A549 (cell line): ENCODE results near the gene KNDC1. TPM values are rescaled to one million over a fixed set of nuclear protein-coding genes. Genes with fewer than 3 reads are reported as not detected.

Experiments used
- ATAC-seq, 2 experiments: fragments of 200-7000 bp in 1 of 2; fragments of >200 bp in 1 of 2; cut with Nextera tagmentation in 1 of 2; cut with Tn5 transposase in 1 of 2; 3 replicates each; pipeline versions ENCODE4 v1.8.0 to v1.9.1; 2018 to 2020; ENCODE audit warnings: mild to moderate bottlenecking in 1 of 2, moderate library complexity in 1 of 2
- CTCF ChIA-PET: fragments of 300-600 bp; sonication (Branson Sonifier 250); formaldehyde crosslinking; extraction: SDS; loops from one replicate; lab custom pipeline; 2021; ENCODE audit warnings: antibody characterized with exemption, inconsistent platforms; lab: Yijun Ruan, JAX
- POLR2A ChIA-PET: fragments of 350-600 bp; formaldehyde crosslinking; extraction: SDS; loops from one replicate; lab custom pipeline; 2021; ENCODE audit warnings: antibody characterized with exemption, inconsistent platforms; lab: Yijun Ruan, JAX
- DNase-seq, 2 experiments: peaks; one replicate each; pipeline versions ENCODE4 v3.0.0 to v3.0.0-alpha.2; 2011 to 2016; ENCODE audit warnings: low read depth in 1 of 2, low spot score in 1 of 2
- FAIRE-seq: peaks from 2 replicates; lab custom pipeline; 2011; peaks lifted over from hg19 to GRCh38; lab: Jason Lieb, UNC
- H3K27ac ChIP-seq, 2 experiments: fragments of >200 bp; sonication (Bioruptor Twin); formaldehyde crosslinking; 3 replicates each; pipeline ENCODE4 v1.5.1; 2016 to 2017
- H3K4me1 ChIP-seq: fragments of >200 bp; sonication (Bioruptor Twin); formaldehyde crosslinking; 3 replicates; pipeline ENCODE4 v1.6.1; 2016
- H3K4me2 ChIP-seq: fragments of >200 bp; sonication (Bioruptor Twin); formaldehyde crosslinking; 3 replicates; pipeline ENCODE4 v1.6.1; 2016
- H3K4me3 ChIP-seq: fragments of >200 bp; sonication (Bioruptor Twin); formaldehyde crosslinking; 3 replicates; pipeline ENCODE4 v1.5.1; 2016
- H3K9me3 ChIP-seq: fragments of >200 bp; sonication (Bioruptor Twin); formaldehyde crosslinking; 3 replicates; pipeline ENCODE4 v1.6.1; 2016
- CEBPB ChIP-seq, 2 experiments: fragments of >200 bp in 1 of 2; sonication (Bioruptor Twin) in 1 of 2; formaldehyde crosslinking in 1 of 2; IDR thresholded peaks; 2 replicates each; pipeline ENCODE4 v1.6.1; 2012 to 2016
- CHD4 ChIP-seq: fragments of 200-600 bp; sonication (generic); IDR thresholded peaks from 2 replicates; pipeline ENCODE4 v1.6.1; 2016; ENCODE audit warnings: antibody characterized with exemption, mild to moderate bottlenecking, borderline replicate concordance
- EP300 ChIP-seq, 2 experiments: fragments of >200 bp; sonication (Bioruptor Twin); formaldehyde crosslinking; IDR thresholded peaks; 2 replicates in 1 of 2; 3 replicates in 1 of 2; pipeline ENCODE4 v1.6.1; 2016 to 2017
- GATA3 ChIP-seq: IDR thresholded peaks from 2 replicates; pipeline ENCODE4 v1.6.1; 2012; ENCODE audit warnings: borderline replicate concordance
- HMGXB4 ChIP-seq: fragments of 250-450 bp; sonication (Bioruptor Pico); IDR thresholded peaks from 2 replicates; pipeline ENCODE4 v1.5.0; 2021; ENCODE audit warnings: mild to moderate bottlenecking, moderate library complexity, borderline replicate concordance
- HOXB13 ChIP-seq: fragments of 250-450 bp; sonication (Bioruptor Pico); IDR thresholded peaks from 2 replicates; pipeline ENCODE4 v1.5.0; 2020; ENCODE audit warnings: low read depth, mild to moderate bottlenecking, moderate library complexity
- HOXB5 ChIP-seq: fragments of 250-450 bp; sonication (Bioruptor Pico); IDR thresholded peaks from 2 replicates; pipeline ENCODE4 v1.5.0; 2020; ENCODE audit warnings: mild to moderate bottlenecking, moderate library complexity
- JUNB ChIP-seq: fragments of >200 bp; sonication (Bioruptor Twin); formaldehyde crosslinking; IDR thresholded peaks from 2 replicates; pipeline ENCODE4 v1.6.1; 2016
- KDM5A ChIP-seq: fragments of 200-600 bp; sonication (generic); IDR thresholded peaks from 2 replicates; pipeline ENCODE4 v1.6.1; 2016; ENCODE audit warnings: antibody characterized with exemption, mild to moderate bottlenecking
- MAX ChIP-seq: IDR thresholded peaks from 2 replicates; pipeline ENCODE4 v1.6.1; 2012
- MAZ ChIP-seq: fragments of 150-350 bp; IDR thresholded peaks from 2 replicates; pipeline ENCODE4 v1.6.1; 2014; ENCODE audit warnings: antibody characterized with exemption, low read depth, low read length, borderline replicate concordance
- POLR2A ChIP-seq: IDR thresholded peaks from 2 replicates; pipeline ENCODE4 v1.6.1; 2012; ENCODE audit warnings: mild to moderate bottlenecking, low read length
- RAD21 ChIP-seq, 2 experiments: fragments of >200 bp in 1 of 2; sonication (Bioruptor Twin) in 1 of 2; formaldehyde crosslinking in 1 of 2; IDR thresholded peaks in 1 of 2; conservative IDR thresholded peaks in 1 of 2; 2 replicates in 1 of 2; 3 replicates in 1 of 2; pipeline ENCODE4 v1.6.1; 2012 to 2018; ENCODE audit warnings: inconsistent platforms in 1 of 2
- RARB ChIP-seq: fragments of 250-450 bp; sonication (Bioruptor Pico); IDR thresholded peaks from 2 replicates; pipeline ENCODE4 v1.8.0; 2021; ENCODE audit warnings: mild to moderate bottlenecking, moderate library complexity
- RCOR1 ChIP-seq: fragments of 150-350 bp; IDR thresholded peaks from 2 replicates; pipeline ENCODE4 v1.6.1; 2014; ENCODE audit warnings: antibody characterized with exemption, low read length, low read depth
- SMC3 ChIP-seq: fragments of >200 bp; sonication (Bioruptor Twin); formaldehyde crosslinking; IDR thresholded peaks from 3 replicates; pipeline ENCODE4 v1.6.1; 2018; ENCODE audit warnings: inconsistent platforms
- SREBF2 ChIP-seq: fragments of 450-650 bp; IDR thresholded peaks from 2 replicates; pipeline ENCODE4 v1.6.1; 2014; ENCODE audit warnings: mild to moderate bottlenecking, moderate library complexity
- TP53 ChIP-seq: fragments of 250-450 bp; sonication (Bioruptor Pico); IDR thresholded peaks from 2 replicates; pipeline ENCODE4 v1.5.0; 2021; ENCODE audit warnings: mild to moderate bottlenecking, moderate library complexity
- ZSCAN20 ChIP-seq: fragments of 250-450 bp; sonication (Bioruptor Pico); IDR thresholded peaks from 2 replicates; pipeline ENCODE4 v1.8.0; 2022; ENCODE audit warnings: mild to moderate bottlenecking, moderate library complexity
- WGBS: methylation state at CpG from one replicate; pipeline ENCODE4 v1.1.6; 2017; ENCODE audit errors: missing lambda C conversion rate; 5-methylcytosine and 5-hydroxymethylcytosine counted together
- polyA plus RNA-seq, 4 experiments: library from polyadenylated mRNA; depleted of rRNA in 3 of 4; stranded (reverse); fragments of >200 nt; fragmentation: RNase III in 1 of 4; extraction: RNeasy Plus Mini Kit Qiagen cat#74134 plus additional on column Dnase treatment in 1 of 4; gene quantifications; 2 replicates in 3 of 4; 3 replicates in 1 of 4; pipeline ENCODE4 v1.2.3, GENCODE V29; 2011 to 2017
- TF ChIP-seq, protein P1 (sequence below): IDR thresholded peaks from 2 replicates; pipeline ENCODE4 v1.6.1; 2012; ENCODE audit warnings: low read depth, borderline replicate concordance
- TF ChIP-seq, protein P2 (sequence below): IDR thresholded peaks from 2 replicates; pipeline ENCODE4 v1.6.1; 2012
- TF ChIP-seq, protein P3 (sequence below): fragments of >200 bp; sonication (Bioruptor Twin); formaldehyde crosslinking; IDR thresholded peaks from 3 replicates; pipeline ENCODE4 v1.6.1; 2016

KNDC1 gene
- polyA plus RNA-seq, 2 of the 4 experiments (the other 2 are of a cell fraction): 0.56 to 0.63 TPM

DNA sequence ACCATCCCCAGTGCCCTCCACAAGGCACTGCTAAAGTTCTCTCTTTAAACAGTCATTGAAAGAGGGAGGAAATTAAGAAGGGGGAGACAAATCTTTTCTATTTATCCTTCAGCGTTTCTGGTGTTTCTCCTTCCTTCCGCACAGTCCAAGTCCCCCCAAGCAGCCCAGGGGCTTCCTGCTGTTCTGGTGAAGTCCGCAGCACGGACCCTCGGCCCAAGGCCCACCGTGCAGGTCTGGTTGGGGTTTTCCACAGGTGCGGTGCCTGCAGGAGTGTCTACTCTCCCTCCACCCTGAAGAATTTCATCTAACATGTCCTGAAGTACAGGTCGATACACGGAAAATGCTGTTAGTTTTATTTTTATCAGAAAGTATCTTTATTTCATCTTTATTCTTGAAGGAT, 34.1 kb upstream of the KNDC1 start (continued):
- TF ChIP-seq, protein P1, sequence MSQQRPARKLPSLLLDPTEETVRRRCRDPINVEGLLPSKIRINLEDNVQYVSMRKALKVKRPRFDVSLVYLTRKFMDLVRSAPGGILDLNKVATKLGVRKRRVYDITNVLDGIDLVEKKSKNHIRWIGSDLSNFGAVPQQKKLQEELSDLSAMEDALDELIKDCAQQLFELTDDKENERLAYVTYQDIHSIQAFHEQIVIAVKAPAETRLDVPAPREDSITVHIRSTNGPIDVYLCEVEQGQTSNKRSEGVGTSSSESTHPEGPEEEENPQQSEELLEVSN: no peak
- TF ChIP-seq, protein P2, sequence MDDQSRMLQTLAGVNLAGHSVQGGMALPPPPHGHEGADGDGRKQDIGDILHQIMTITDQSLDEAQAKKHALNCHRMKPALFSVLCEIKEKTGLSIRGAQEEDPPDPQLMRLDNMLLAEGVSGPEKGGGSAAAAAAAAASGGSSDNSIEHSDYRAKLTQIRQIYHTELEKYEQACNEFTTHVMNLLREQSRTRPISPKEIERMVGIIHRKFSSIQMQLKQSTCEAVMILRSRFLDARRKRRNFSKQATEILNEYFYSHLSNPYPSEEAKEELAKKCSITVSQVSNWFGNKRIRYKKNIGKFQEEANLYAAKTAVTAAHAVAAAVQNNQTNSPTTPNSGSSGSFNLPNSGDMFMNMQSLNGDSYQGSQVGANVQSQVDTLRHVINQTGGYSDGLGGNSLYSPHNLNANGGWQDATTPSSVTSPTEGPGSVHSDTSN: no peak
- TF ChIP-seq SMC3 (no peak), RCOR1 (no peak), TP53 (CRISPR knock-in tag) (no peak), RARB (CRISPR knock-in tag) (no peak), CHD4 (no peak), CEBPB (IDR thresholded peaks at IDR 0.05) (no peak)
- TF ChIP-seq, all 56 proteins: peak for 0

DNA sequence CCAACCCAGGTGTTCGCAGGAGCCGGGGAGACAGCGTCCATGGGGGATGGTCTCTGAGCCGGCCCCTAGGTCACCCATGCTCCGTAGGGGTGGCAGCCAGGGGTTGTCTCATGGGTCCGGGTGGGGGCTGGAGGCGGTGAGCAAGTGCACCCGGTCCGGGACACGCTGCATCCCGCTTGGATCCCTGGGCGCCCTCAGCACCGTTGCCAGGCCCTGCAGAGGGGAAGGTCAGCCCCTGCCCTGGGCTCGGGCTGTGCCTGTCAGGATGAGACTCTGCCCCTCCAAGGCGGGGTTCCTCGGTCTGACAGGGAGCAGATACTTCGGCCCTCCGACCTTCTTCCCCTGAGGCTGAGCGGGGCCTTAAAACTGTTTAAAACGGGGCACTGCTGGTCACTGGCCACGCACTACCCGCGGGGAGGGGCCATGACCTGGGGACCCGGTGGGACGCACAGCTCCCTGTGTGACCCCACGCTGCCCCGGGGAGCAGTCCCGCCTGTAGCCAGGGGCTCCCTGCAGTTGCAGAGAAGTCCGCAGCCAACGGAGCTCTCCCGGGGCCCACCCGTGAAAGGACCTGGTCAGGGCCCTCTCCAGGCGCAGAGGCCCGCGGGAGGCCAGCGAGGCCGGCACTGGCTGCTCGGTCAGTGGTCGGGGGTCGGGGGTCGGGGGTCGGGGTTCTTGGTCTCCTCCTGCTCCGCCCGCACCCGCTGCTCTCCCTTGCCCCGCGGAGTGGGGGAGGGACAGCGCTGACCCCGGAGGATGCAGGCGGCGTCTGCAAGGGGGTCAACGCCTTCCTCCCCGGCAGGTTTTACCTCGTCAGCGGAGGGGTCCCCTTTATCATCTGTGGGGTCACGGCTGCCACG, 33.4 kb upstream of the KNDC1 start:
- H3K27ac ChIP-seq: no peak overlapping the region
- no peak overlapping the region for H3K4me3 ChIP-seq
- H3K9me3 ChIP-seq: no peaks in the 10 kb centered on the region
- H3K4me1 ChIP-seq: no peaks in the 10 kb centered on the region
- TF ChIP-seq ZSCAN20 (CRISPR knock-in tag) (no peak), HOXB13 (CRISPR knock-in tag) (no peak), SREBF2 (no peak), KDM5A (no peak), RAD21 (conservative IDR thresholded peaks at IDR 0.05 in 1 of 2, IDR thresholded peaks at IDR 0.05 in 1 of 2) (no peak), HMGXB4 (no peak), MAZ (no peak), JUNB (no peak), MAX (no peak), EP300 (IDR thresholded peaks at IDR 0.05) (no peak), GATA3 (no peak), HOXB5 (no peak), CHD4 (no peak), POLR2A (no peak), CEBPB (IDR thresholded peaks at IDR 0.05) (no peak)
- TF ChIP-seq, protein P2: no peak
- TF ChIP-seq, protein P3, sequence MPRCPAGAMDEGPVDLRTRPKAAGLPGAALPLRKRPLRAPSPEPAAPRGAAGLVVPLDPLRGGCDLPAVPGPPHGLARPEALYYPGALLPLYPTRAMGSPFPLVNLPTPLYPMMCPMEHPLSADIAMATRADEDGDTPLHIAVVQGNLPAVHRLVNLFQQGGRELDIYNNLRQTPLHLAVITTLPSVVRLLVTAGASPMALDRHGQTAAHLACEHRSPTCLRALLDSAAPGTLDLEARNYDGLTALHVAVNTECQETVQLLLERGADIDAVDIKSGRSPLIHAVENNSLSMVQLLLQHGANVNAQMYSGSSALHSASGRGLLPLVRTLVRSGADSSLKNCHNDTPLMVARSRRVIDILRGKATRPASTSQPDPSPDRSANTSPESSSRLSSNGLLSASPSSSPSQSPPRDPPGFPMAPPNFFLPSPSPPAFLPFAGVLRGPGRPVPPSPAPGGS: no peak
- ChIA-PET CTCF (interaction anchor here (0.6 to 1.3 kb wide), 3 partner anchors 17 to 187 kb away, joined by 3 to 6 read pairs (median 4); no protein-coding TSS in a partner anchor), POLR2A (no interaction called here)
- ATAC-seq (no peak), DNase-seq (no peak), FAIRE-seq (no peak)
- WGBS: 70% methylated on average over 10 of the region's 57 CpGs
- H3K4me2 ChIP-seq: no peak overlapping the region
